ENCODE results near the gene ARHGAP40.
A peak's percentile ranks its signal among the peaks of the same experiment; 100 is the strongest.

ARHGAP40 gene

GRCh38 chr20:38617011-38617829, 15.6 kb downstream of the ARHGAP40 start:
- peak in 1 of 58 donors; percentile 2 for DNase-seq

- DNase-seq: no peak
Observed at GRCh38 chr20:38617830-38618196, 16.2 kb downstream of the ARHGAP40 start.

GRCh38 chr20:38620441-38620840, 18.8 kb downstream of the ARHGAP40 start:
- DNase-seq: peak in 2 of 58 donors; percentile 1 to 6

GRCh38 chr20:38623061-38623460, 21.5 kb downstream of the ARHGAP40 start:
- DNase-seq: no peak

GRCh38 chr20:38624084-38624483, 22.5 kb downstream of the ARHGAP40 start:
- DNase-seq: no peak

GRCh38 chr20:38625896-38626295, 24.3 kb downstream of the ARHGAP40 start:
- DNase-seq: no peak

GRCh38 chr20:38626921-38627659, 25.5 kb downstream of the ARHGAP40 start:
- no peak for DNase-seq

GRCh38 chr20:38628580-38629470, 27.2 kb downstream of the ARHGAP40 start:
- no peak for DNase-seq

GRCh38 chr20:38629979-38630378, 28.4 kb downstream of the ARHGAP40 start:
- no peak for DNase-seq

- DNase-seq: no peak
Observed at GRCh38 chr20:38630727-38631126, 29.1 kb downstream of the ARHGAP40 start.

GRCh38 chr20:38631155-38632022, 29.8 kb downstream of the ARHGAP40 start:
- DNase-seq: no peak

- peak in 19 of 58 donors; percentile 2 to 52 (median 8) for DNase-seq
Observed at GRCh38 chr20:38633577-38634093, 32.0 kb downstream of the ARHGAP40 start.

- DNase-seq: no peak
Observed at GRCh38 chr20:38635721-38636288, 34.2 kb downstream of the ARHGAP40 start.

GRCh38 chr20:38640521-38640920, 38.9 kb downstream of the ARHGAP40 start:
- DNase-seq: no peak

- no peak for DNase-seq
Observed at GRCh38 chr20:38642498-38642897, 40.9 kb downstream of the ARHGAP40 start.

GRCh38 chr20:38644588-38645260, 43.1 kb downstream of the ARHGAP40 start:
- peak in 3 of 58 donors; percentile 4 for DNase-seq

- no peak for DNase-seq
Observed at GRCh38 chr20:38645351-38645750, 43.7 kb downstream of the ARHGAP40 start.

GRCh38 chr20:38645980-38646858, 44.6 kb downstream of the ARHGAP40 start:
- peak in 56 of 58 donors; percentile 11 to 80 (median 56) for DNase-seq

Measured in anterior cingulate cortex (tissue), 58 donors.